Testis (tissue), 2 donors: ENCODE measurements around the gene TENM4.

Source experiments
- POLR2A ChIP-seq: fragments of 450-650 bp; IDR thresholded peaks from one replicate; pipeline ENCODE4 v1.6.1; 2017; ENCODE audit warnings: antibody characterized with exemption, mild to moderate bottlenecking, moderate library complexity
- TF ChIP-seq, protein P1 (sequence below), 3 experiments: fragments of 450-650 bp in 2 of 3; fragments of 200-600 bp in 1 of 3; sonication (generic) in 1 of 3; IDR thresholded peaks; one replicate each; pipeline ENCODE4 v1.5.1; 2016 to 2019; ENCODE audit warnings: antibody characterized with exemption in 3 of 3, mild to moderate bottlenecking in 2 of 3, moderate library complexity in 1 of 3

DNA sequence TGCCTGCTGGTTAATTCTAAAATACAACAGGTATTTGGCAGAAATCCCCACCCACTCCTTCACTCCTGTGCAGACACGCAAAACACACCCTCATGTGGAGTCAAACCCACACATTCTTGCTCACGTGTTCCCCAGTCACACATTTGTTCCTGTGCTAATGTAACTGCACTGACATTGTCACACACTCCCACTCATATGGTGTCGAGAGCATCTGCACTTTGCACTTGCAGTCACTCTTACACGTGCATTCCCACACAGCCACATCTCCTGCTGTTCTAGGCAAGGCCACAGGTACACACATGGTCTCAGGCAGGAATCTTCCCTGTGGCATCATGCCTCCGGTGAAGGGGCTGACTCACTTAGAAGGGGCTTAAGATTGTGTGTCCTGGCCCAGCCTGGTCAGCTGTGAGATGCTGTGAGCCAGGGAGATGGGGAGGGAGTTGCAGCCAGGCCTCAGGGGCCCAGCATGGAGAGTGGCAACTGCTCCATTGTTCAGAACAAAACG lies 395.0 kb downstream of the TENM4 start:
- TF ChIP-seq, protein P1, sequence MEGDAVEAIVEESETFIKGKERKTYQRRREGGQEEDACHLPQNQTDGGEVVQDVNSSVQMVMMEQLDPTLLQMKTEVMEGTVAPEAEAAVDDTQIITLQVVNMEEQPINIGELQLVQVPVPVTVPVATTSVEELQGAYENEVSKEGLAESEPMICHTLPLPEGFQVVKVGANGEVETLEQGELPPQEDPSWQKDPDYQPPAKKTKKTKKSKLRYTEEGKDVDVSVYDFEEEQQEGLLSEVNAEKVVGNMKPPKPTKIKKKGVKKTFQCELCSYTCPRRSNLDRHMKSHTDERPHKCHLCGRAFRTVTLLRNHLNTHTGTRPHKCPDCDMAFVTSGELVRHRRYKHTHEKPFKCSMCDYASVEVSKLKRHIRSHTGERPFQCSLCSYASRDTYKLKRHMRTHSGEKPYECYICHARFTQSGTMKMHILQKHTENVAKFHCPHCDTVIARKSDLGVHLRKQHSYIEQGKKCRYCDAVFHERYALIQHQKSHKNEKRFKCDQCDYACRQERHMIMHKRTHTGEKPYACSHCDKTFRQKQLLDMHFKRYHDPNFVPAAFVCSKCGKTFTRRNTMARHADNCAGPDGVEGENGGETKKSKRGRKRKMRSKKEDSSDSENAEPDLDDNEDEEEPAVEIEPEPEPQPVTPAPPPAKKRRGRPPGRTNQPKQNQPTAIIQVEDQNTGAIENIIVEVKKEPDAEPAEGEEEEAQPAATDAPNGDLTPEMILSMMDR (IDR thresholded peaks at IDR 0.05): no peak
- TF ChIP-seq POLR2A: no peak
